Suppressor macrophage treated with lipopolysaccharide for 1 hour (primary cell): ENCODE data around the gene IL1RAPL1.
"Not testable (repeated sequence)": the region's sequence is repeated elsewhere in the genome, so short reads cannot be mapped to it uniquely, and the experiment has no call there.

Experiments used
- DNase-seq, 3 donors: peaks; one replicate each; pipeline ENCODE4 v3.0.0-alpha.2; 2020 to 2022

Gene IL1RAPL1

DNA sequence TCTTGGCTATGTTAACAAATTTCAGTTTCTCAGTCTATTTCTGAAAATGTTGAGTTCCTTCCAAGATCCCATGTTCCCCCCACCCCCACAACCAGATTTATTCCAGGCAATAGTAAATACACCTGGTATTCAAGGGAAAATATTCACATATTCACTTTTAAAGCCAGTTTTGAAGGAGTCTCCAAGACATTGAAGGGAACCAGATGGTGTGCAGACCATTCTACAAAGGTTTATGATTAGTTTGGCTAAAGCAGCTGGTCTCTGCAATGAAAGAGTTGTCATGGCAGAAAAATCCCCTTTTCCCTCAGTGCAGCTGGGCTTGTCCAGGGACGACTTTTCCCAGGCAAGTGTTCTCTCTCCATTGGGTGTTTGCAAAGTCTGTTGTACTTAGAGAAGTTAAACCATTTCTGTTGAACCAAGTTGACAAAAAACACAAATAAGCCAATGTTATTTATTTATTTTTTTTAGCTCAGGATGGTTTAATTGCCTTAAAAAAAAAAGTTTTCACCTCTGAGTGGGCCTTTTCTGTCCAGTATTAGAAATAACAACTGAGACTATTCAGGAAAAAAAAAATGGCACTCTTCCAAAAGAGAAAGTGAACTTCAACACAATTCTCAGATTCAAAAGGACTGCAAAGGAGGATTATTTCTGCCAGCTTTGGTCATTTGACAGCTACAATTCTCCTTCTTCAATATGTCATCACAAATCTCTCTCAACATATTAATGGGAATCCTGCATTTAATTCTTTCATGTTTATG is 410.6 kb downstream of the IL1RAPL1 start:
- no peak for DNase-seq

DNA sequence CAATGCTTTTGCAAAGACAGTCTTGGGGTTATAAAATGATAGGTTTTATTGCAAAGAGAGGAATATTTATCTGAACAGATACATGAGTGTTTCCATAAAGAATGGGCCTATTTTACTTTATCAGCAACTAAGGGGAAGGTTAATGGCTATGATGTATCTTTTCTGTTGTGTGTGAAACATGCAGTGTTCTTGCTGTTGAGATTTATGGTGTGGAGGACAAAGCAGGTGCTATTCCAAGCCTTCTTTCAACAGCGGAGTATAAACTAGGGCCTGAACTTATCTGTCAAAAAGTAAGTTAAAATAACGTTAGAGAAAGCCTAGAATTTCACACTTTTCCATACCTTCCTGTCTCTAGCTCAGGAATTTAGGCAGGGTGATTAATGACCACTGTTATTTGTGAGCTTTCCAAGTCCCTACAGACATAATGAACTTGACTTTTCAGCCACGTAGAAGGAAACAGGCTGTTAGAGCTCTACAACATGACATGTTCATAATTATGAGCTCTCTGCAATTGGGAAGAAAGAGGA is 411.4 kb downstream of the IL1RAPL1 start:
- no peak for DNase-seq

DNA sequence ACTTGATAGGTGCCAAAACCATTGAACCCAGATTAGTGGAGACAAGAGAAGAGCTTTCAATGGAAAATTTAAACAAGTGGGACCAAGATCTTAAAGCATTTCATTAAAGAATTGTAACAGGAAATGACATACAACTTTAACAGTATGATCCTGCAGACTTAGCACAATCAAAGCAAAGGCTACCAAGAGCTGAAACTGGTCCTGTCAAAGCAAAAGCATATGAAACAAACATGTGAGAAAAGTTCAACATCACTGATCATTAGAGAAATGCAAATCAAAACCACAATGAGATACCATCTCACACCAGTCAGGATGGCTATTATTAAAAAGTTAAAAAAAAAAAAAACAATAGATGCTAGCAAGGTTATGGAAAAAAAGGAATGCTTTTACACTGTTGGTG is 425.6 kb downstream of the IL1RAPL1 start:
- no peak for DNase-seq

DNA sequence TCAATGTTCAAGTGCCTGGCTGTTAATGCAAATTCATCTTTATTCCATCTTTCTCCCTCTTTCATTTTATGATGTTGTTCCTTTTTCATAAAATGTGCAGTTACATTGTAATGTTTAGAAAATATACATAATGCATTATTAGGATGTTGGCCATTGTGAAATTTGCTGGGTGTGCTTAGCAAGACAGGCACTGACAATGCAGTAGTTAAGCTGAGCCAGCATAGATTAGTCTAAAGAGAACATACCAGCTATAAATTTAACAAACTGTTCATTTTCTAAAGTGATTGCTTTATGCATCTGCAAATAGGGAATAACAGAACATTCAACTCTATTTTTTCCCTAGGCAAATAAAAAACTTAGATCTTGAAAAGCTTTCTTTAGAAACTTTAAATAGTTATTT is 436.0 kb downstream of the IL1RAPL1 start:
- DNase-seq = no peak

DNA sequence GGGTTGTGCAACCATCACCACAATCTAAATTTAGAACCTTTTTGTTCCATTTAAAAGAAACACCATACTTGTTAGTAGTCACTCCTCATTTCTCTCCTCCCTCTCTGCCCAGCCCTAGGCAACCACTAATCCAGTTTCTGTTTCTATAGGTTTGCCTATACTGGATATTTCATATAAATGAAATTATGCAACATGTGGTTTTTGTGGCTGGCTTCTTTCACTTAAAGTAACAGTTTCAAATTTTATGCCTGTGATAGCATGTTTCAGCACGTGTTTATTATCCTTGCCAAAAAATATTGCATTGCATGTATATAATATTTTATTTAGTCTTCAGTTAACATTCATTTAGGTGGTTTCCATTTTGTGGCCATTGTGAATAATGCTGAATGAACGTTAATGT is 437.6 kb downstream of the IL1RAPL1 start:
- DNase-seq = peak; percentile 31 to 63 (median 53)

DNA sequence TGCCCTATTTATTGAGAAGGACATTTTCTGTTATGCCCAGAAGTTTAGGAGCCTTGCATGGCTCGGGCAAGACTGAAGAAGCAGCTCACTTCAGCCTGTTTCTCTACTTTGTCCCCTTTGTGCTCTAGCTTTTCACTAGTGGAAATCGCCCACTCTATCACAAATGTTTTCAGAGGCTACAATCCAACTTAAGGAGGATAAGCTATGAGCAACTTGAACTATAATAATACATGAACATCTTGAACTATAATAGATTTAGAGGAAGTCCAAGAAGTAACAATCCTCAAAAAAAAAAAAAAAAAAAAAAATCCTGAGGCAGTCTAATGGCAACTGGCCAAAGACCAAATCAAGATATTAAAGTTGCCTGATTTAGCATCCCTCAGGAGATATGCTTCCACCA is 452.3 kb downstream of the IL1RAPL1 start:
- no peak for DNase-seq

DNA sequence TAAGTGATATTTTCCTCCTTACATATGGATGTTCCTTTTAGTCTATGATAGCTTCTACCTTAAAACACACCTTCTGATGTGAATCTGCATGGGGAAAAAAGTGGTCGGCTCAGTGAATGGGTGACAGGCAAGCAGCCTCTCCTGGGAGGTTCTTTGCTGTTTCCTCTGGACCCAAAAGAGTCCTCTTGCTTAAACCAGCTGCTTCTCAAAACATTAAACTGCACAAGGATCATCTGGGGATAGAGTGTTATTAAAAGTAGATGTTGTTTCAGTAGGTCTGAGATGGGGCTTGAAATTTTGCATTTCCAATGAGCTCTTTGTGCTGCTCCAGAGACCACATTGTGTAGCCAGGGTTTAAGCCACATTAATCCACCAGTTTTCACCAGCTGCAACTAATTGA is 452.9 kb downstream of the IL1RAPL1 start:
- no peak for DNase-seq

DNA sequence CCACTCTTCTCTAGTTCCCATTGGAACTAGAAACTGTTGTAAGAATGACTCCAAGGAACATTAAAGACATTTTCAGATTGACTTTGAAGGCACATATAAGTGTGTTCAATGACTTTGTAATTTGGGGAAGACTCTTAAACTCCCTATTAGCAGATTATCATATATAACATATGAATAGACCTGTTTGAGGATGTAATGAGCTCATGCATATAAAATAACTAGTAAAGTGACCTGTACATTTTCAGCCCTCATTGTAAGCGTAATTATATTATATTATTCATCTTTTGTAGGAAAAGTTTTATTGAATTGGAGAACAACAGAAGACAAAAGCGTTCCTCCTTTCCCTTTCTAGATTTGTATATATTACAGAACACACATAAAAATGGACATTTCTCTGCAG is 455.1 kb downstream of the IL1RAPL1 start:
- DNase-seq = no peak

DNA sequence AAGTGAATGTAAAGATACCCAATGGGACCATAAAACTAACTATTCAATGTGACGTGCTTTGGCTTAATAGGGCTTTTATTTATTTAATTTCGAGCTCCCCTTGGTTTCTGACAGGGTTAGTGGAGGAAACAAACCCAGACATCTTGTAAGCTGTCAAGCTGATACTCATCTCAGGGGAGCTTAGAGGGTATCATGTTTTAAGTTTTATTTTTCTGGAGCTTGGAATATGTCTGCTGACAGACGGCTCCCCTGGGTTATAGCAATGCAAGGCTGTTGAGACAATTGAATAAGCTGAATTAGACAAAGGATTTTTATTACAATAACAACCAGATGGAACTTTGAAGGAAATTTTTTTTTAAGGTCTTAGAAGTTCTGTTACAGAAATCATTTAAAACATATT is 456.5 kb downstream of the IL1RAPL1 start:
- no peak for DNase-seq

DNA sequence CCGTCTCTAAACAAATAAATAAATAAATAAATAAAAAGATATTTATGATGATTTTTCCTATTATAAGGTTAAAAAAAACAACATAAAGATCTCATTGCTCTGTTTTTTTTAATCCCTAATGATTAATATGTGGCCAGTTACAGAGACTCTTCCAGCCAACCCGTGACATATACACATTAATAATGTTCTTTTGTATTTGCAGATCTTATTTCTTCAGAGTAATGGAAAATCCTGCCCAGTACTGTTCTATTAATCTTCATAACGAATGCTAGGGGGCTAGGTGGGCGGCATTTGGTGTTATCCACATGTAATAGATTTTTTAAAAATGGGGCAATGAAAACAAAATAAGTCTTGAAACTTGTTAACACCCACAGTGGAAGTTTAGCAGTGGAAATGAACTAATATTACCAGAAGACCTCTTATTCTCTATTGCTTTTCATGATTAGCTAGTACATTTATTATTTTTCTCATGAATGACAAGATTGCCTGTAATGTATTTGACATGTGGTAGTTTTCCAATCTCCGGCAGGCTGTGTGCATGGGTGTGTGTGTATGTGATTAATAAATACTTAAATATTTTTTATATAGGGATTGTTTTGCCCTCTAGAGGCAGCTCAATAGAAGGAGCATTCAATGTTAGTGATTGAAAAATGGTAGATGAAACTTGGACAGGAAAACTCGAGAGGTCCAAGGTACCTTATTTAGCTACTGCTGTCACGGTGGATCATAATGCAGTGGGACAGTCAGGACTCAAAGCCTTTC is 457.4 kb downstream of the IL1RAPL1 start:
- no peak for DNase-seq

DNA sequence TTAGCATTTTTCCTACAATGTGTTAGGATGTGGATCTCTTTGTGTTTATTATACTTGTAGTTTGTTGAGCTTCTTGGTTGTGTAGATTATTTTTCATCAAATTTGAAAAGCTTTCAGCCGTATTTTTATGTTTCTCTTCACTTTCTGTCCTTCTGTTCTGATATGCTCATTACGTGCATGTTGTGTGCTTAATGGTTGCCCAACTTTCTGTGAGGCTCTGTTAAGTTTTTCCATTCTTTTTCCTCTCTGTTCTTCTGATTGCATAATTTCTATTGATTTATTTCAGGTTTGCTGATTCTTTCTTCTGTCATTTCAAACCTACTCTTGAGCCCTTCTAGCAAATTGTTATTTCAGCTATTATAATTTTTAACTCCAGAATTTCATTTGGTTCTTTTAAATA is 478.2 kb downstream of the IL1RAPL1 start:
- no peak for DNase-seq

DNA sequence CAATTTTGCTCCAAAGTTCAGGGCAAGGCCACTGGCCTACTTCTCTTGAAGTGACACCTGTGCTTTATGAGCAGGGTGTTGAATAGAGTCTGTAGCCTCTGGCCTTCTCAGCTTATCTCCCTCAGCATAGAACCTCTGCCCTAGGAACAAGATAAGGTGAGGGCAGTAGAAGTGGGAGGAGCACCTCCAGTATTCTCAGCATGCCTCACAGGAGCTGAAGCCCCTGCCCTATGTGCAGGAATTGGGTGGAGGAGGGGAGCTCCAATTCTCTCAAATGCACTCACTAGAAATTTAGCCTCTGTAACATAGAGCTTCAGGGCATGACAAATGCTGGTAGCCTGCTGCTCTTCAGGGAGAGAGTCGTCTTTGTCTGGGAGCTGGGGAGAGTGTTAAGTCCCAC is 479.3 kb downstream of the IL1RAPL1 start:
- DNase-seq = no peak

DNA sequence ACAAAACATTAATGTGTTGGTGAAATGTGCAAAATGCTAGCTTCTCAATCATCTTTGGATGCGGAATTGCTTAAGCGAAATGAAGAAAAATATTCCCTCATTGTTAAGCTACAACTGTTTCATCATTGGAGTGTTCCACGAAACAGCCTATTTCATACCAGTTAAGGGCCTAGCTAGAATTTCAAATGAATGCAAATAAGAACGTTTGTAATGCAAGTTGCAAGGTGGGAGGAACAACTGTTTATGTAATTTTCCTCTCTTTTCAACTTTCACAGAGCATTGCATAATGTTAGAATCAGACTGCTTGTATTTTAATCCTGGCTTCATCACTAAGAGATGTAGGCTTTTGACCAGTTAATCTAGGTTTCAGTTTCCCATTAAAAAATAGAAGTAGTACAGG is 480.1 kb downstream of the IL1RAPL1 start:
- no peak for DNase-seq

DNA sequence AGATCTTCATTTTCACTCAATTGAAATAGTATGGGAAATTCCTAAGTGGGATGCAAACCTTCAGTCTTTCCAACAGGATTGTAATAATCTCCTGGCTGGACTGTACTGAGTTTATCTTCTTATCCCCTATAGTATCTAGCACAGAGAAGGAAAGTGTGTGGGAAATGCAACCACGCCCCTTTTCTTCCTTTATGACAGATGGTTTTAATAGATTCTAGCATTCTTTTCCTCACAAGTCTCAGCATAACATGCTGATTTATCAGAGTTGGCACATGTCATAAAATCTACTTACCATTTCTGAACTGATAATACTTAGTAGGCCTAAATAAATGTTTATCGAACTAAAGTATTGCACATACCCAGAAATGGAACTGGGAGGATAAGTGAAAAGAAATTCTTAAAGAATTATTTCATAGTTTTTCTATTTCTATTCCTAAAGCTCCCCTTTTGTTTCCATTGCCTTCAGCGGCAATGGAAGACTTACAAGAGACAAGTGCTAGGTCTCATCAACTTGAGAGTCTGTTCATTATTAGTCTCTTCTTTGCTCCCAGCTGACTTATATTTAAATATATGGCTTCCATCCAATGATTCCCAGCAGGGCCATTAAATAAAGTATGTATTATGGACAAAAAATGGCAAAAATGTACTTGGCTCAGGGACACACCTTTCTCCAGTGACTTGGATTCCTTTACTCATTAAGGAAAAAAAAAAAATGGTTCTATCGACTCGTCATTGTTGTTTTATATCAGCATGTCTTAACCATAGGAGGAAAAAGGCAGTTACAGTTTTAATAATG is 484.5 kb downstream of the IL1RAPL1 start:
- no peak for DNase-seq

DNA sequence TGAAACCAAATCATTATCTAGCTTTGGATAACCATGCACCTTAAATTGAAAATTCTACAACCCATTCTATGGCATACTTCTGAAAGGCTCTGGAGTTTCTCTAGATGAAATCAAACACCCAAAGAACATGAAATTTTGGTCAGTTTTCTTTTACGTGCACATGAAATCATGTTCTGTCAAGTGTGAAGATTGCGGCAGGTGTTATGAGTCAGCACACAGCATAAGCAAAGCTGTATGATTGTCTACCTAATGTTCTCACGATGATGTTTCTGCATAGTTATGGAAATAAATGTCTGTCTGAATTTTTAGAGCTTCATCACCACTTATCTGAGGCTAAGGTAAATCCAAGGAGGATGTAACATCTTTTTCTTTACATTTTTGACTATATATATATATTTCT is 495.3 kb downstream of the IL1RAPL1 start:
- no peak for DNase-seq

DNA sequence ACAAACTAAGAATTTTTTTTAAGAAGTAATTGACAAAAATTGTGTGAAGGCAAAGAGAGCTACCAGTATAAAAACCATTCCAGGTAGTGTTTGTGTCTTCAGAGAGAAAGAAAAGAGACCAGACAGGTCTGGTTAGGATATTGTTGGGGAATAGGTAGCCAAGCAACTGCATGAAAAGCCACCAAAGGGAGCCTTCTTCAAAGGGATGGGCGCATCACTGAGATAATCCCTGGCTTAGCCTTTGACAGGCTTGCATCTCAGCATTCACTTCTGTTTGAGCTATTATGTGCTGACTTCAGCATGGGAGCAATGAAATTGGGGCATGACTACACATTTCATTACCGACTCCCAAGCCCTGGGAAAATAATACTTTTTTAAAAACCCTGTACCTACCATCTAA is 496.6 kb downstream of the IL1RAPL1 start:
- no peak for DNase-seq

DNA sequence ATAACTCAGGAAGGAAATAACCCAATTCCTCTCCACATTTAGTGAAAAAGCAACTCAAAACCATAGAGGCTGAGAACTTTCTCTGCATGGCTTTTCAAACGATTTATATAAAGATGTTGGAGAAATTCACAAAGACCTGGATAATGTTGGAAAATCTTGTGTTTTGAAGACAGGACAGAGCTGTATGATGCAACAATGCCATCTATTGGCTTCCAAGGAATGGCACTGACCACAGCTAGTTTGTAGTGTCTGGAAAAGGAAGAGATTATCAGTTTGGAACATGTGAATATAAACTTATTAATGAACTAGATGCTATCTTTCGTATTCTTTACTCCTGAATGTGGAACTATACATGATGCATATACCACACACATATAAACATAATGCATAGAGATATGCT is 503.6 kb downstream of the IL1RAPL1 start:
- no peak for DNase-seq

DNA sequence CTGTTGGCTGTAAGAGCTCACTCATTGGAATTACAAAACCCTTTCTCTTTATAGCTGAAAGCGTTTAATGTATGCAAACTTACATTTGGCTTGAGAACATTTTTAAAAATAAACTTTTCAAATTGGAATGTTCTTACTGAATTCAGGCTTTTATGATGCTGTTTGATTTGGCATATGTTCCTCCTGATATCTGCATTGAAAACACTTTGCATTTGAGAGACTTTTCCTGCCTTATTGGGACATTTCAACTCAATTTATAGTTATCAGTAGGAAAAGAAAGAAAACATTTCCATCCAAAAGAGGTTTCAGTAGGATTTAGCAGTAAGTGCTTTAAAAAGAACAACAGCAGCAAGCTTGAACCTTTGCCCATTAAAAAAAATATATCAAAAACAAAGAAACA is 520.0 kb downstream of the IL1RAPL1 start:
- DNase-seq = no peak

DNA sequence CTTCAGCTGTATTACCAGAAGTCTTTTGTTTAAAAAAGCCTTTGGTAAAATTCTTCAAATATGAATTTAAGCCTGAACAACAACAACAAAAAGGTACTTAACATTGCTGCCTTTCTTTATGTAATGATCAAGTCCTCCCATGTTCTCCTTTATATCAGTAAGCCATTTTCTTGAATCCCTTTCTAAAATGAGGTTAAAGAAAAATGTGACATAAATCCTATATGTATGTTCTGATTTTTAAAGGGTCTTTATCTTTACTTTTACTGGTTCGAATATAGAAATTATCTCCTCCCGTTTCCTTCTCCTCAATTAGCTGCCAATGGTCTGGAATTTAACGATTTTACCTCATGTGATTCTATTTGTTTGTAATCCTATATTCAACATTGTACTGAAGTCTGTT is 522.8 kb downstream of the IL1RAPL1 start:
- no peak for DNase-seq

DNA sequence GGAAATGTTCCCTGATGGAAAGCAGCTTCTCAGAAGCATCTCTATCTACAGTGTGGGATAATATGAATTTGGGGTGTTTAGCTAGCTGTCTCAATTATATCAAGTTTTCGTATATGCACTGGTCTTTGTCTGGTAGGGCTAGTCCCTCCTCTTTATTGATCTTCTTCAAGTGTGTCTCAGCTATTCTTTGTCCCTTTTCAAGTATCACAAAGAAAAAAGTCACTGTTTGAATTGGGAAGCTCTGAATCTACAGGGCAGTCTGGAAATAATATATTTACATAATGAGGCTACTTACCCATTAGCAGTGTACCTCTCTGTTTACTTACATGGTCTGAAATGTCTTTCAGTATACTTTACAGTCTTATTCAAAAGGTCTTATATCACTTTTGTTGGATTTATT is 526.0 kb downstream of the IL1RAPL1 start:
- DNase-seq = no peak

DNA sequence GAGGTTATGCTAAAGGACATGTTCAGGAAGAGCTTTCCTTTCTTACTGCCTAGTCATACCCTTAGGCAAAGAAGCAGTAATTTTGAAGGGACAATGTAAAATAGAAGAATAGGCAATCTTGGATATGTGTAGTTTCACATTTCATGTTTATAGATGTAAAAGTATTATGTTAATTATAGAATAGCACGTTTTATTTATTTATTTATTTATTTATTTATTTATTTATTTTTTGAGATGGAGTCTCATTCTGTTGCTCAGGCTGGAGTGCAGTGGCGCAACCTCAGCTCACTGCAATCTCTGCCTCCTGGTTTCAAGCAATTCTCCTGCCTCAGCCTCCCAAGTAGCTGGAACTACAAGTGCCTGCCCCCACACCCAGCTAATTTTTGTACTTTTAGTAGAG is 535.6 kb downstream of the IL1RAPL1 start:
- not testable (repeated sequence) for DNase-seq

DNA sequence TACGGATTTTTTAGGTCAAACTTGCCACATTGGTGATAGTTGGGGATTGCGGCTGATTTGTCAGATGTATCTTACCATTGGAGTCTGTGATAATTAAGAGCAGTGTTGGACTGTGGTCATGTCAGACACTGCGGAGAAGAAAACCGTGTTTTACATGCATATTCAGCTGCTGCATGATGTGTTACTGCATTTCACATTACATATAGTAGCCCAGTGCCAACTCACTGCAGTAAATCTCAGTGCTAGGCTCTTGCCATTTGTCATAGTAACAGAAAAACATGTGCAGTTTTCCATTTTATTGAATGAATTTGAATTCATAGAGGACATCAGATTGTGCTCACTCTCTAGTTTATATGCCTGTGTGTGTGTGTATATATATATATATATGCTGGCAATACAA is 543.7 kb downstream of the IL1RAPL1 start:
- no peak for DNase-seq

DNA sequence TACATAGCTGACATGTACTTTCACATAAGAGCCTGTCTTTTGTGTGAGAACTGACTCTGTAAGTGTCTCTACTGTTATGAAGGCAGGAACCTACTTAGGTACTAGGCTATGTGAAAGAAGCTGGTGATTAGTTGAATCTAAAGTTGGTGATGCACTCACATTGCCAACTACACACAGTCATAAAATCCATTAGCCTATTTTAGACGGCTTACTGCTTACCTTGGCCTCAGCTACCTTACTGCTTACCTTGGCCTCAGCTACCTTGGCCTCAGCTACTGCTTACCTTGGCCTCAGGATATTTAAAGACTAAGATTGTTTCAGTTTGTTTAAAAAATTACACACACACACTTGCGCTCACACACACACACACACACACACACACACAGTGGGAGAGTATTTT is 549.7 kb downstream of the IL1RAPL1 start:
- DNase-seq = no peak

DNA sequence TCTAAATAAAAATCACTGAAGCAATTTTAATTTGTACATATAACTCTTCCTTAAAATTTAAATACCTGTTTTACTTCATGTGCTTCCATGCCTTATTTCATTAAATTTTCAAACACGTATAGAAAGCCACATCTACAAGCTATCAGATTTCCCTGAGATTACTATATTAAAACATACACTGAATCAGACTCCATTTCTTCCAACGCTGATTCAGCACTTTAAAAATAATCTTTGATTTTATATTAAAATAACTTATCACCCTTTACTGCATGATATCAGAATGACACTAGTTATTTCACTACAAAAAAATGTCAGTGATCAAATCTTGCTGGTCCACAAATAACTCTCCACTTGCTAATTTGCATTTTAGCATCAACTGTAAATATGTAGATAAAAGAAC is 550.8 kb downstream of the IL1RAPL1 start:
- DNase-seq = no peak
